ENCODE measurements around the gene MARVELD1.

MARVELD1 gene

DNA sequence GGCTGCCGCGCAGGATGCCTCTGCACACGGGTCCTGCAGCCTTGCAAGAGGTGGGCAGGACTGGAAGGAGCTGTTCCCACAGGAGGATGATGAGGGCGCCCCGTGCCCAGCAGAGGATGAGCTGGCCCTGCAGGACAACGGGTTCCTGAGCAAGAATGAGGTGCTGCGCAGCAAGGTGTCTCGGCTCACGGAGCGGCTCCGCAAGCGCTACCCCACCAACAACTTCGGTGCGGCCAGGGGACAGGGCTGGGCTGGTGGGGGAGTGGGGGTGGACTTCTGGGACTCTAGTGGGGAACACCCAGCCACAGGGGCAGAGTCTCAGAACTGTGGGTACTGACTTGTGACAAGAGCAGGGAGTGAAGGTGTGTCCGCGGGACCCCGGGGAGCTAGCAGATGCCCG, 39.4 kb downstream of the MARVELD1 start:
- in situ Hi-C loops (cut with MboI; ENCODE audit: low sequenced_read_pairs), result no loop called here

DNA sequence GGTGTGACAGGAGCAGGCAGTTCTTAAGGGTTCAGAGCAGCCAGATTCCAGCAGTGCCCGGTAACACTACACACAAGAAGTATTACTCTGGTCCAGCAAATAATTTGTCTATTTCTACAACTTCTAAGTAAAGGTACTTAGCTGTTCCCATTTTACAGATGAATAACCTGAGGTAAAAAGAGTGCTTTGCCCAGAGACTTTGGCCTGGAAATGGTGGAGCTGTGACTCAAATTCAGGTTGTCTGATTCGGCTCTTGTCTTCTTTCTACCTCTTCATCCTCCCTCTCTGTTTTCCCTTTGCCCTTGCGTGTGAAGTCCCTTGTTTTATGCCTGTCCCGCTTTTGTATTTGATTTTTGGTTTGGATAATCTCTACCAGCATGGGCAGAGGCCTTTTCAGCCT, 41.2 kb downstream of the MARVELD1 start:
- in situ Hi-C loops (cut with MboI; ENCODE audit: low sequenced_read_pairs), result no loop called here

DNA sequence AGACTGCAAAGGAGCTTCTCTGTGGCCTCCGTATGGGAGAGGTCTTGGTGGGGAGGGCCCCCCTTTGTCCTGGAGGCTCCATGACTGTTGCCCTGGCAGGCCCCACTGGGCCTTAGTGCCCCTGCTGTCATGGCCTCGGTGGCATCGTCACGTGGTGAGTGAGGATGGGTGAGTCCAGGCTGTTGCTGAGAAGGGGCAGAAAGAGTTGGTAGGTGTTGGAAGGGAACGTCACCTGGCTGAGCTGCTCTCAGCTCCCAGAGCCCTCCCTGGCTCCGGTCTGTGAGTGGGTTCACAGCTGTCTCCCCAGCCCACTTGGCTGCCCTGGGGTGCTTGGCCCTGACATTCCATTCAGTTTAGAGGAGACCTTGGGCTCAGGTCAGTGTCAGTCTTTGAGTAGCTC, 42.2 kb downstream of the MARVELD1 start:
- in situ Hi-C loops (cut with MboI; ENCODE audit: low sequenced_read_pairs), result no loop called here

DNA sequence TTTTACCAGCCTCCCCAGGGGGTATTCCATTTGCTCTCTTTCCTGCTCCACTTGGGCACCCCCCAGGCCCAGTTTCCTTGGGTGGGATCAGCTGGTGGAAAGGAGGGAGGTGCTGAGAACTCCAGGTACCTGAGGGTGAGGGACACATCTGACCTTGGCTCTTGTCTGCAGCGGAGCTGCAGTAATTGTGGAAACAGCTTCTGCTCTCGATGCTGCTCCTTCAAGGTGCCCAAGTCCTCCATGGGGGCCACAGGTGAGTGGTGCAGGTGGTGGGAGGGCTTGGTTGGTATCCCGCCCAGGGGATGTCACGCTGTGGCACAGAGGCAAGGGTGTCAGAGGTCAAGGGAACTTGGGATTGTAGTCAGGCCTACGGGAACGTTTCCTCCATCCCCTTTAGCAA, 43.9 kb downstream of the MARVELD1 start:
- in situ Hi-C loops (cut with MboI; ENCODE audit: low sequenced_read_pairs), result no loop called here

DNA sequence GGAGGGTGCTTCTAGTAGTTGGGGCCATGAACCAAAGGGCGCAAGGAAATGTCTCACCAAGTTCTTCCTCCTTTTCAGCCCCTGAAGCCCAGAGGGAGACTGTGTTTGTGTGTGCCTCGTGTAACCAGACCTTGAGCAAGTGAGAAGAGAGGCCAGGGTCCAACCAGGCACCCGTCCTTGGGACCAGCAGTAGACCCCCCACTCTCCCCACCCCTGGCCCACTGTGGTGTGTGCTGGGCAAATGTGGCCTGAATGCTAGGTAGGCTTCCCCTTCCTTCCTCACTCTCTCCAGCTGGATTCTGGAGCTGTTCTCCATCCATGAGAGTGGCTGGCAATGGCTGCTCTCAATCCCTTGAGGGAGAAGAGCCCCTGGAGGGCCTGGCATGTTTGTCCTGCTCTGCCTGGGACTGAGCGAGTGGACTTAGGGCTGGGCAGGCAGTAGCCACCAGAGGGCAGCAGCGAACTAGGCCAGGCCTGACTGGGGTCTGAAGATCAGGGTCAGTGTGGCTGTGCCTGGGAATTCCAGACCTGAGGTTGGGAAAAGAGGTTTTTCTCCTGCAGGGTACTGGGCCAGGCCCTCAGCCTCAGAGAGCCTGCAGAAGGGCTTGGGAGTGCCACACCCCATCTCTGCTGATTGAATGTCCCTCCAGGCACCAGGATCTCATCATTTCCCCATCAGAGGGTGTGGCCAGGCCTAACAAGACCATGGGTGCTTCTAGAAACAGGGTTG, 45.8 kb downstream of the MARVELD1 start:
- in situ Hi-C loops (cut with MboI; ENCODE audit: low sequenced_read_pairs), result no loop called here

DNA sequence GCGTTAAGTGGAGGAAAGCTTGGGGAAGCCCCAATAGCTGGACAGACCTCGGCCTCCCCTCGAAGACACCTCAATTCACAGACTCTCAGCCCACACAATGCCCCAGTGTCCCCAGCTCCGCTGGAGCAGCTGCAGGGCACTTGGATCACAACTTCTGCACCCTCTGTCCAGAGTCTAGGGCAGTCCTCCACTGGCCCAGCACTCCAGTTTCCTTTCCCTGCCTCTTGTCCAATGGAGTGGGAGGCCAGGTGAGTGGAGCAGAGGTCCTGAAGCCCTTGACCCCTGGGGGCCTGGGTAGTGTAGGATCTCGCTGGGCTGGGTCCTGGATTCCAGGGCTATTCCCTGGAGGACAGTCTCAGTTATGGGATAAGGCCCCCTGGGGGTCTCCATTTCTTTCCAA, 46.4 kb downstream of the MARVELD1 start:
- in situ Hi-C loops (cut with MboI; ENCODE audit: low sequenced_read_pairs), result no loop called here

DNA sequence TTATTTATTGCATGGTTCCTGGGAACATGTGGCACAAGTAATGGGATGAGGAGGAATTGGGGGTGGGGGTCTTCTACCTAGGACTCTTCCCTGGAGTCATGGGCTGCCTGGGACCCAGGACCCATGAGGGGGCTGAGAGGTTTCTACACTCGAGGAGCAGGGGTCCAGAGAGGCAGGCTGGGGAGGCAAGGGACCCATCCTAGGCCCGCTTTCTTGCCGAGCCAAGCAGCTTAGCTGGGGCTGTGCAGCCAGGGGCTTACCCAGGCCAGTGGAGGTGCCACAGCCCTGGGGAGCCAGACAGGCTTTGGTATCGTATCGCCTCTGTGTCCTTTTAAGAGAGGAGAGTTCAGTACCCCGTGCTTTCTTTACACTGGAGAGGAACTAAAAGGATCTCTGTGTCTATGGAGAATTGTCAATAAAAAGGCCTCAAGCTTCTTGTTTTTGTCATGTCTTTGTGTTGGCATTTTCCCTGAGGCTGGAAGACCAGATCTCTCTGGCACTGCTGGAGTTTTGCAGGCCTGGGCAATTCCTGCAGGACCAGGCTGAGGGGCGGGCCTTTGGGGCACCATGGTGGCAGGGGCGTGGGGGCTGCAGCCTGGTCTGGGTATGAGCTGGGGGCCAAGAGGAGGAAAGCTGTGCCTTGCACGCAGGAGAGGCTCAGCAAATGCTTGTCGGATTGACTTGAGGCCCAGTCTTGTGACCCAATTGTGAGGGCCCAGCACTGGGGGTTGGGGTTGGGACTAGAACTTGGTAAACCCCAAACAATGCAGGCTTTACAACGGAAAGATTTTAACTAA, 47.1 kb downstream of the MARVELD1 start:
- in situ Hi-C loops (cut with MboI; ENCODE audit: low sequenced_read_pairs), result no loop called here

DNA sequence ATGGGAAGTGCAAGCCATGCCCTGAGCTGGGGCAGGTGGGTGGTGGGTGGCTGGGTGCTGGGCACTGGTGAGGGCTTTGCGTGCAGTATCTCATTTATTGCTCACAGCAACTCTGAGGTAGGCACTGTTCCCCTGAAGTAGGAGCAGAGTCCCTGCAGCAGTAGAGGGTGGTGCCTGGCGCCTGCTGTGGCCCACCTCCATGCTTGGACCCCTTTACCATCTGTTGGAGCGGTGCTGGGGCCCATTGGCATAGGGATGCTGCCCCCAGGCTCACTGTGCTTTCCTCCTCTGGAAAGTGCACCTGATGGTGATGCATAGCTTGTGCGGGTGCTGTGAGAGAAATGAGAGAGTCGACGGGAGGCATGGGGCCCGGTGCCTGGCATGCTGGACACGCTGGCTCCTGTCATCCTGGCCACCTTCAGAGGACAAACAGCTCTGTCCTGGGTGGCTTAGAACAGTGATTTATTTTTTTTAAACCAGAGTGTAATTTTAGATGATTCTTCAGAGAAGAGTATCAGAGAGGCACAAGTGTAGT, 47.9 kb downstream of the MARVELD1 start:
- in situ Hi-C loops (cut with MboI; ENCODE audit: low sequenced_read_pairs), result no loop called here

DNA sequence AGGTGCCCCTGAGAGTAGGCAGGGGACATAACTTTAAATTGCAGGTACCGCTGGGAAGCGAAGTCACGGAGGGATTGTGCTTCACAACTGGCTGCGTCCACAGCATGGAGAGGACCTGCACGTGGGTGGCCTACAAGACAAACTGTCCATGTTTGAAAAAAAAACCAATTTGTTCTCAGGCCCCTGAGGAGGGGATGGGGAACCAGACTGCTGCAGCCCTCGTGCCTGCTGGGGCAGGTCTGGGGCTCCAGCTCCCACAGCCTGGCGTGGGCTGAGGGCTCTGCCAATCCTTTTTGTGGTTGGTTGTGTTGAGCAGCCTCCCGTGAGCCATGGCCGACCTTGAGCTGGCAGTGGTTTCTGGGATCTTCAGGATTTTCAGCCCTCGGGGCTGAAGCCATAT, 48.5 kb downstream of the MARVELD1 start:
- in situ Hi-C loops (cut with MboI; ENCODE audit: low sequenced_read_pairs), result no loop called here

DNA sequence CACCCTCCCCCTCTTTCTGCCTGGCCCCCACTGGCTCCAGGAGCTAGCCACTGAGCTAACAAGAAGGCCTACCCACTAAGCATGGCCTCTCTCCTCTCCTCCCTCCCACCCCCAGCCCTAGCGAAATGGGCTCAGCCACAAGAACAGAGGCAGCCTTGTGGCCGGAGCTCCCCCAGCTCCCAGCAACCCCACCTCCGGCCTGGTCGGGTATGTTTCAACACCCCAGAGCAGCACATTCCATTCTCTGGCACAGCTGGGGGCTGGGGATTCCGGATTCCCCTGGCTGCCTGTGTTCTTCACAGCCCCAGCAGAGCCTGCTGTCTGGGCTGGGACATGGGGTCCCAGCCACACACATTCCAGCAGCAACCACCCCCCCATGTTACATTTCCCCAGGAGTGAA, 49.3 kb downstream of the MARVELD1 start:
- in situ Hi-C loops (cut with MboI; ENCODE audit: low sequenced_read_pairs), result no loop called here

DNA sequence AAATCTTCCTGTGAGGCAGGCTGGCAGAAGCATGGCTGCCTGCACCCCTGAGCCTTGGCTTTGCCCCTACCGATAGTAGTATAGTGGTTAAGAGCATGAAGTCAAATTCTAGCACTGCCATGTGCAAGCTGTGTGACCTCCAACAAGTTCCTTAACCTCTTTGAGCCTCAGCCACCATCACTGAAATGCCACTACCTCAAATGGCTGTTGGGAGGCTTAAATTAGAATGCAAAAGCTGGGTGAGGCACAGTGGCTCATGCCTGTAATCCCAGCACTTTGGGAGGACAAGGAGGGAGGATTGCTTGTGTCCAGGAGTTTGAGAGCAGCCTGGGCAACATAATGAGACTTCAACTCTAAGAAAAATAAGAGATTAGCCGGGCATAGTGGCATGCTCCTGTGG, 49.9 kb downstream of the MARVELD1 start:
- in situ Hi-C loops (cut with MboI; ENCODE audit: low sequenced_read_pairs), result no loop called here

DNA sequence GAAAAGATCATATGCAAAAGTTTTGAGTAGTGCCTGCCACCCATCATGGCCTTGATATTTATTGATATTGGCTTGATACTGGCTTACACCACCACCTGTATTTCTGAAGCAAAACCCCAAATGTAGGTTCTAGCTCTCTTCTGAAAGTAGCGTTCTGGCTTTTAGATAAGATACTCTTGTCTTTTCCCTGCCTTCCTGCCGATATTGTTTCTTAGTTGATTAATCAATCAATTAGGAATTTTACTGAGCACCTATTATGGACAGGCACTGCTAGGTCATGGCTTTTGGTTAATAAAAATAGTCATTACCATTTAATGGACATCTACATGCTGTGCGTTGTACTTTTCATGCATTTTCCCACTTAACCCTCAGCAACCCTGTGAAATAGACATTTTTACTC, 50.4 kb downstream of the MARVELD1 start:
- in situ Hi-C loops (cut with MboI; ENCODE audit: low sequenced_read_pairs), result no loop called here

DNA sequence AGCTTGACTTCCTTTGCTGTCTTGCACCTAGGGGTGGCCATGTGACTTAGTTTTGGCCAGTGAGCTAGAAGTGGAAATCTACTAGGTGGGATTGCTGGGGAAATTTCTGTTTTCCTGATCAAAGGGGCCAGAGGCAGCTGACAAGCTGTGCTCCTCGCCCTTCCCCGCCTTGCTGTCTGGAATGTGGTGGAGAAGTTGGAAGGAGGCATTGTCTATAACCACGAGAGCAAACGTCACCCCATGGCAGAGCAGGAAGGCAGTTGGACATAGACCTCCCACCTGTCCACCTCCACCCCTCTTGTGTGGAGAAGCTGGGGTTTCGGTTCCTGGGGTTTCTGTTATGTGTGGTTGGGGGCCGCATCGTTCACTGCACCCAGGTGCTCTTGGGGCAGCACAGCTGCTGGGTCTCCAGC, 51.0 kb downstream of the MARVELD1 start:
- in situ Hi-C loops (cut with MboI; ENCODE audit: low sequenced_read_pairs), result no loop called here

DNA sequence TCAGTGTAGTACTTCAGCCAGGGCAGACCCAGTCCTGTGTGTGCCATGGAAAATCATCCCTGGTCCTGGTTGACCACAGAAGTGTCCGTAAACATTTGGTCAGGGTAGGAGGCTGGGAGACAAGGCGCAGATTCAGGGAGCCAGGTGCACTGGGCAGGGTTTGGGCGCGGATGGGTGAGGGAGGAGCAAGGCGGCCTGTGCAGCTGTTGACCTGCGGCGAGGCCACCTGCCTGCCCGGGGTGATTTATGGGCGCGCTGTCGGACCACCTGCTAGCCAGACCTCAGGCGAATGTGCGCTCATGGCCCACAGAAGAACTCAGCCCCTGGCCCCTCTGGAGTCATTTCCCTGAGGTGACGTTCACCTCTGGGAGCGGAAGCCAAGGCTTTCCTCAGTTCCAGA, 51.7 kb downstream of the MARVELD1 start:
- in situ Hi-C loops (cut with MboI; ENCODE audit: low sequenced_read_pairs), result no loop called here

DNA sequence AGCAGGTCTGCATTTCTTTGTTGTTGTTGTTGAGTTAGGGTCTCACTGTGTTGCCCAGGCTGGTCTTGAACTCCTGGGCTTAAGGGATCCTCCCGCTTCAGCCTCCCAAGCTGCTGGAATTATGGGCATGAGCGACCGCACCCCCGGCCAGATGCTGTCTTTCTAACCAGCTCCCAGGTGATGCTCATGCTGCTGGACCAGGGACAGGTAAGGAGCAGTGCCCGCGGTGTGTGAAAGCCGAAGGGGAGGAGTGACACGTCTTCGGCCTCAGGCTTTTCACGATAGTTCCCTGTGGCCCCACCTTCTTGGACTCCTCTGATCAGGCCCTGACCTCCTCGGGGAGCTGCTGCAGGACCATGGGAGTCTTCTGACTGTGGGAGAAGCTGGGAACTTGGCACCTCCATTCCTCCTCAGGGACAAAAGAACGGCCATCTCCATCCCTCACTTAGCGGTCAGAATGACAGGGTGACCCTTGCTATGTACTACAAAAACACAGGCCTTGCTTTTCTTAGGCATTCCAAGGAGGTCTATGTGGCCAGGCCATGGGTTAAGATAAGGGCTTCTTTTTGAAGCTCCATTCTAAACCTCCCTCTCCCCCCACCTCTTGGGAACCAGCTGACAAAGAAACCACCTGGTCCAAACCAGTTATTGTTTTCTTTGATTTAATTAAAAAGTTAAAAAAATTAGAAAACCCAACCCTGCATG, 52.7 kb downstream of the MARVELD1 start:
- in situ Hi-C loops (cut with MboI; ENCODE audit: low sequenced_read_pairs), result no loop called here

DNA sequence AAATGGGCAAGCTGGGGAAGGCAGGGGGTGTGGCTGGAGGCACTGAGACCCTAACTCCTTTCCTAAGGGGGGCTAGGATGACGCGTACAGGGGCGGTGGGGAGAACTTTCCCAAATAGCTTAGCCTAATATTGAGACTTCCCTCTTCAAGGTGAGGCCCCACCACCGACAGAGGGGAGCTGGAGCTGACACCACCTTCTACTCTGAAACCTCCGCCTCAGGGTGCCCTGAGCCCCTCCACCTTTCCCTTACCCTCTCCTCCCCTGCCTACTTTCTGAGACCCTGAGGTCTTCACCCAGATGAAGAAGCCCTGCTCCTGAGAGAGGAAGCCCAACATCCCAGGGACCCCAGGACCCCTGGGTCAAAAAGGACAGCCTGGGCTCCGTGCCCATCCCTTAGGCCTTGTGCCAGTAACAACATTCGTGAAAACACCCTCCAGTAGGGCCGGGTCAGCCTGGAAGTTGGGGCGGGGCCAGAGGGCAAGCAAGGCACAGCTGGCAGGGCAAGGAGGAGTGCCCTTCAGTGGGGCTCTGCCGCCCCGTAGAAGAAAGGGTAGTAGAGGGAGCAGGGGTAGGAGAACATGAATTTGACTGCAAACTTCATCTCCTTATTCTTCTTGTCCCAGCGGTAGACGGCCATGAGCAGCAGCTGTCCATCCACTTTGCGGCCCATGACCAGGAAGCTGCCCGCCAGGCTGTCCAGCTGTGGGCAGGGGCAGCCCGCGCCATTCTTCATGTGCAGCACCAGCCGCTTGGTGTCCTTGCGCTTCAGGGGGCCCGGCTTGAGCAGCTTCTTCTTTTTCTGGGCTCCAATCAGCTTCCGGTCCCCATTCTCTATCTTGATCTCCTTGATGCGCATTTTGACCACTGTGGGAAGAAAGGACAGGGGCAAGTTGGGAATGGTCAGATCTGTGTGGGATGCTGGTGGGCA, 53.7 kb downstream of the MARVELD1 start:
- in situ Hi-C loops (cut with MboI; ENCODE audit: low sequenced_read_pairs), result no loop called here
